ENCODE data around the gene RAB7A.
A peak's percentile ranks its signal among the peaks of the same experiment; 100 is the strongest.
"Not testable (repeated sequence)": the region's sequence is repeated elsewhere in the genome, so short reads cannot be mapped to it uniquely, and the experiment has no call there.

The RAB7A gene

DNA sequence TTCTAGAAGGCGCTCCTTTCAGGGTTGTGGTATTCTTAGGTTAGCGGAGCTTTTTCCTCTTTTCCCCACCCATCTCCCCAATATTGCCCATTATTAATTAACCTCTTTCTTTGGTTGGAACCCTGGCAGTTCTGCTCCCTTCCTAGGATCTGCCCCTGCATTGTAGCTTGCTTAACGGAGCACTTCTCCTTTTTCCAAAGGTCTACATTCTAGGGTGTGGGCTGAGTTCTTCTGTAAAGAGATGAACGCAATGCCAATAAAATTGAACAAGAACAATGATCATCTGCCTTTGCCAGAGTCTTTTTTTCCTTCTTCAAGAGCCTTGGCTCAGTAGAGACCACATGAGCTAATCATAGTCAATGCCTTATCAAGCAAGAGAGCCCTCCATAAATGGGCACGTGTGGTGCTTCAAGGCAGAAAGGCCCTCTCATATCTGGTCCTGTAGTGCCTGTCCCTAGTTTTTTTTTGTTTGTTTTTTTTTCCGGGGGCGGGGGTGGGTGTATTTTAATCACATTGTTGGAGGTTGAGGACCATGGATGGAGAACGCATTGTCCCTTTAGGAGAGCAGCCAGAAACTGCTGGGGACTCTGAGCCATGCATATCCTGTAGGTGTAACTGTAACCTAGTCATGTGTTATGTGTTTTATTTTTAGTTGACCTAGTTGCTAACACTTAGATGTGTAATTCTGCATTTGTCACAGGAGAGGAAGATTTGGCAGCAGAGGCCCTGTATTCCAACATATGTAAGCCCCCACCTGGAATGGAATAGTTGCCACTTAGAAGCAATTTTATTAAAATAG is 88.7 kb downstream of the RAB7A start:
- DNase-seq (ENCODE audit: extremely low read depth in 1 of 2, low read depth in 1 of 2), result no peak

DNA sequence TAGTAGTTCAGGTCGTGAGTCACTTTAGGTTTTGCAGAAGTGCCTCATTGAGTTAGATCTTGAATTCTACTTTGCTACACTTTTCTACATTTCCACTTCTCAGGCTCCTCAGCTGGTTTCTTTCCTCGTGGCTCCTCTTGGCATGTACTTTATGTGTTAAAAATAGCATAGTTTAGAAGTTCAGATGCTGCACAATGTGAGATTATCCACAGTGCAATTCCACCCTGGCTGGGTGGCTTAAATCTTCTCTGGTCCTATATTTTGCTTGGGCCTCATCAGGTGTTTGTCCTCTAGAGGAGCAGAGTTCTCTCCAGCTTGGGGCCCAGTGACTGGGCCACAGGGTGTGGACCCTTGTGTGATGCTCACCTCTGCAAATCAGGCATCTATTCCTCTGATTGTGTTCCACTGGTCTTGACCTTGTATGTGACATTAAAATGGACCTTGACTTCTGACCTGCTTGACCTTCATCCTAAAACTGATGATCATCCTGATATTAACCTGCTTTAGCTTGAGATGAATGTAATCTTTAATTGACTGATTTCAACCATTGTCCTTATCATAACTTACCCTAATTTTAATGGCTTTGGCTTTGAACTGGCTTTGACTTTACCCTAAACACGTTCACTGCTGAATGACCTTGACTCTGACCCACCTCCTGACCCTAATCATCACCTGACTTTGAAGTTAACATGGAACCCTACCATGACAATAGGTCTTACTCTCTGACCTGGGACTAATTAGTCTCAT is 89.5 kb downstream of the RAB7A start:
- DNase-seq (ENCODE audit: extremely low read depth in 1 of 2, low read depth in 1 of 2), result no peak

DNA sequence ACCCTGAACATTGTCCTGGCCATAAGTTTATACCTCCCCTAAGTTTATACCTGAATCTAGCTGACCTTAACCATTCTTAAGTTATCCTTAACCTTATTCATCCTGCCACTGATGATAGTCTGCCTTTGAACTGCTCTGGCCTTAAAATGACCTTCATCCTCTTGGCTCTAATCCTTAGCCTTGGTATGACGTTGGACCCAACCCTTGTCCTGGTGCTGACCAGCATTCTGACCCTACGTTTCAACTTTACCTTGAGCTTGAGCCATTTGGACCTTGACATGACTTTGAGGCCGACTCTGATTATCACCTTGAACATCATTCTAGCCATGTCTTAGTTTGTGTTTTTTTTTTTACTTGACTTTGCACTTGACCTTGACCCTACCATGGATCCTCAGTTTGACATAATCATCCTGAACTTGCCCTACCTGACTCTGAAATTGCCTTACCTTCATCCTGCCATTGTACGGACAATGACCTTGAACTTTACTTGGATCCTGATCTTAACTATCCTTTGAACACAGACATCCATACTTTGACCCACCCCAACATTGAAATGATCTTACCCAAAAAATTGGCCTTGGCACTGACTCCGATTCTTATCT is 92.3 kb downstream of the RAB7A start:
- no peak for DNase-seq (ENCODE audit: extremely low read depth in 1 of 2, low read depth in 1 of 2)

DNA sequence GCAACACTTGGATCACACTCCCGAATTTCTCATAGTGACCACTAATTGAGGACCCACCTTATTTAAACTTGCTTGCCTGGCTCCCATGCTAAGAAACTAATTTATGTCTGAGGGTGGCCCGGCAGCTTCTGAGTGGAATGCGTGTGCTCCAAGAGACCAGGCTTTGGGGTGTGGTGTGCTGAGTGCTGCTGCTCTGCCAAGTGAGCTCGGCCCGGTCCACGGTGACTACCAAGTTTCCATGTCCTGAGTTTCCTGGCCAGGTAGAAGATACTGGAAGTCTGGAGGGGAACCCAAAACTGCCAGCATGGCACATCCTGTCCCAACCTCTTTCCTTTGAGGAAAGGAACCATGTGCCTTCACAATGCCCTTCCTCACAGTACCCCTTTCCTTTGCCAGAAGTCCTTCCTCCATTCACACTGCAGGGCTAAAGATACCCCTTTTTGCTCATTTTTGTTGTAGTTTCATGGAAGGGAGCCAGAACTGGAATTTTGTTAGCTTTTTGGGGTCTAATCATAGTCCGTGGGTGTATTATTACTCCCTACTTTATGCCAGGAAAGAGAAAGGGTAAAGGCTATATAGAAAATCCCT is 94.4 kb downstream of the RAB7A start:
- DNase-seq (ENCODE audit: extremely low read depth in 1 of 2, low read depth in 1 of 2), result no peak

DNA sequence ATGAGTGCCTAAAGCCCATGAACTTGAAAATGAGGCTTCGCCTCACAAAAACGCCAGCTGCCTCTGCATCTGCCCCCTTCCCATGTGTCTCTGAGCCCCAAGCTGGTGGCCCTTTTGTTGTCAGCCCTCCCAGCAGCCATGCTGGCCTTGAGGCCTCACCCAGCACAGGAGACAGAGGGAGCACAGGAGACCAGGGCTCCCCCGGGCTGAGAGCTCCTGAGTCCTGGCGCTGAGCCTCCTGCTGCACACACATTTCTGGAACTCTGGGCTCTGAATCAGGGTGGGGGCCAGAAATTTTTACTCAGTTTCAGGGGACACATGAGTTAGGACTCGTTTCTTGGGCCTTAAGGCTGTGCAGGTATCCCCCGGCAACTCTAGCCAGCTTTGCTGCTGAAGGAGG is 97.0 kb downstream of the RAB7A start:
- DNase-seq (ENCODE audit: extremely low read depth in 1 of 2, low read depth in 1 of 2), result no peak

DNA sequence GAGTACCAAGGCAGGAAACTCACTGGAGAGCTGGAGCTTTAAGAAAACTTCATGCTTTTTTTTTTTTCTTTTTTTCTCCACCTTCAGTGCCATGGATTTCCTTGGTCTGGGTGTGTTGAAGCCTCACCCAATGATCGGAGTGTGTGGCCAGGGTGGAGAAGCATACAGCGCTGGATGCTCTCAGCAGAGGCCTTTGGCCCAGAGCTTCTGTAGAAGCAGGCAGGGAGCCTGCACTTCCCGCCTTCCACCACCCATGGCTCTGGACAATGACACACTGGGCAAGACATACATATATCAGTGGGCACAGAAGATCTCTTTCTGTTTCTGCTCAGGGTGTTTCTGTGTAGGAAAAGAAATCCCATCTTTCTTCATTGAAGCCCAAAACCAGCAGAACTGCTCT is 97.6 kb downstream of the RAB7A start:
- DNase-seq (ENCODE audit: extremely low read depth in 1 of 2, low read depth in 1 of 2), result no peak

DNA sequence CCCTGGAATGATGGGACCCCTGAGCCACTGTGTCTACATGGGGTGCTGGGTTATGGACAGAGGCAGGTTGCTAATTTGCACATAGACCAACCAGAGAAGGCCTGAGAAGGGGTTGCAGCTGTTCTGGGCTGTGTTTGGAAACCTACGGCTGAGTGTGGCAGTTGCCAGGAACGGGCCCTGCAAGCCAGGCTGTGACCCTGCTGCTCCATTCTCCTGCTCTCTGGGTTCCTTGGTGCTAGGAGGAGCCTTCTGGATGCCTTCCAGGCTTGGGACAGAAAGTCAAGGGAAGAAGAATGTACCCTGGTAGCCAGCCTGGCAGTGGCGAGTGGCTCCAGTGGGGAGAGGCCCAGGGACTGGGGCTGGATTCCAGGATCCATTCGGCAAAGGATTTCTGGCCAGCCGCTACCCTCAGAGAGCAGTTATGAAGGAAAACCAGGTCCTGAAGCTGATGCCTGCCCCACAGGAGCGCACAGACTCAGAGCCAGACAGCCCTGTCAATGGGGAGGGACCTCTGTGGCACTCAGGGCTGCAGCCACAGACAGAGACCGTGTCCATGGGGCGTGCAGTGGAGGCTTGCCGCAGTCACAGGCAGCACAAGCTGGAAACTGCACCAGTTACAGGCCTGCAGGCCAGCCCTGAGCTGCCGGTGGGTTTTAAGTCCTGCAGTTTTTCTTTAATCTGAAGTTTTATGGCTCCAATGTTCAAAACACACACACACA is 98.3 kb downstream of the RAB7A start:
- no peak for DNase-seq (ENCODE audit: extremely low read depth in 1 of 2, low read depth in 1 of 2)

DNA sequence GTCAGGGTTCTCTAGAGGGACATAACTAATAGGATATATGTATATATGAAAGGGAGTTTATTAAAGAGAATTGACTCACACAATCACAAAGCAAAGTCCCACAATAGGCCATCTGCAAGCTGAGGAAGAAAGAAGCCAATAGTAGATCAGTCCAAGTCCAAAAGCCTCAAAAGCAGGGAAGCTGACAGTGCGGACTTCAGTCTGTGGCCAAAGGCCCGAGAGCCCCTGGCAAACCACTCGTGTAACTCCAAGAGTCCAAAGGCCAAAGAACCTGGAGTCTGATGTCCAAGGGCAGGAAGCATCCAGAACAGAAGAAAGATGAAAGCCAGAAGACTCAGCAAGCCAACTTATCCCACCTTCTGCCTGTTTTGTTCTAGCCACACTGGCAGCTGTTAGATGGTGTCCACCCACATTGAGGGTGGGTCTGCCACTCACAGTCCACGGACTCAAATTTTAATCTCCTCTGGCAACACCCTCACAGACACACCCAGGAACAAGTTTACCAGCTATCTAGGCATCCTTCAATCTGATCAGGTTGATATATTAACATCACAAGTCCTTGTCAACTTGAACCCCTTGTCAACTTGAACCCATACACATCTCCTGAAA is 99.2 kb downstream of the RAB7A start:
- DNase-seq (ENCODE audit: extremely low read depth in 1 of 2, low read depth in 1 of 2), result no peak

DNA sequence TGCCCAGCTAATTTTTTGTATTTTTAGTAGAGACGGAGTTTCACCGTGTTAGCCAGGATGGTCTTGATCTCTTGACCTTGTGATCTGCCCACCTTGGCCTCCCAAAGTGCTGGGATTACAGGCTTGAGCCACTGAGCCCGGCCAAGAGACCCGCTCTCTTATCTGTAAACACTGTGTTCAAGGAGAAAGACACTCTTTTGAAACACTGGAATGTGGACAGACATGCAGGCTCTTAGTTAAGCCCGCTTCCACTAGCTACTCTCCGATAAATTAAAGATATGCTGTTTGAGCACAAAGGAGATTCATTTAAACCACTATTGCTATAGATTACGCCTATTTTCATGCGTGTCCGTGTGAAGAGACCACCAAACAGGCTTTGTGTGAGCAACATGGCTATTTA is 103.1 kb downstream of the RAB7A start:
- DNase-seq (ENCODE audit: extremely low read depth in 1 of 2, low read depth in 1 of 2), result not testable (repeated sequence)

DNA sequence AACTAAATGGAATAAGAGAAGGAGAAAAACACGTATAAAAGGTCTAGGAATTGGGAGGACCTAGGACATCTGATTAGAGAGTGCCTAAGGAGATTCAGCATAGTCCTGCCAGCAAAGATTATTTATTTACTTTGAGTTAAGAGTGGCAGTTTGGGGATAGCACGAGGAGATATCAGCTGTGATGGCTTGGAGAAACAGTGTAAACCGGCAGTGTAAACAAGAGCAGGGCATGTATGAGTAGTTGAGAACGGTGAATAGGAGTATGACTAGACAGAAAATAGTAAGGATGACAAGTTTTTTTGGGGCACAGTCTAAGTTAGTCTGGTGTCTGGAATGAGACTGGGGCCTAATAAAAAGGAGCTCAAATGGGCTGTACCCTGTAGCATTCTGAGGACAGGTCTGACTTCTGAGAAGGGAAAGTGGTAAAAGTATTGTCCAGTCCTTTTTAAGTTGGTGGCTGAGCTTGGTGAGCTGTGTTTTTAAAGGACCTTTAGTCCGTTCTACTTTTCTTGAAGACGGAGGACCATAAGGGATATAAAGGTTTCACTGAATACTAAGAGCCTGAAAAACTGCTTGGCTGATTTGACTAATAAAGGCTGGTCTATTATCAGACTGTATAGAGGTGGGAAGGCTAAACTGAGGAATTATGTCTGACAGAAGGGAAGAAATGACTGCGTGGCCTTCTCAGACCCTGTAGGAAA is 104.1 kb downstream of the RAB7A start:
- DNase-seq (ENCODE audit: extremely low read depth in 1 of 2, low read depth in 1 of 2), result not testable (repeated sequence)

DNA sequence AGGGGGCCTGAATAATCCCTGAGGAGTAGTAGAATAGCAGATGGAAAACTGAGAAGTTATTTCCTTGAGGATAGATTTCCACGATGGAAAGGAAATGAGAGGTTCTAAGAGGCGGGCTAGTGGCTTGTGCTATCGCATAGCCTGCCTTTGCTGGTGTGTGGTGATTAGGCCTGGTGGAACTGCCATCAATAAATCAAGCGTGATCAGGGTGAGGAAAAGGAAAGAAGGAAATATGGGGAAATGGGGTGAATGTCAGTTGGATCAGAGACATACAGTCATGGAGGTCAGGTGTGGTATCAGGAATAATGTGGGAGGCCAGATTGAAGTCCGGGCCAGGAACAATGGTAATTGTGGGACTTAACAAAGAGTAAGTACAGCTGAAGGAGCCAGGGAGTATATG is 104.8 kb downstream of the RAB7A start:
- not testable (repeated sequence) for DNase-seq (ENCODE audit: extremely low read depth in 1 of 2, low read depth in 1 of 2)

DNA sequence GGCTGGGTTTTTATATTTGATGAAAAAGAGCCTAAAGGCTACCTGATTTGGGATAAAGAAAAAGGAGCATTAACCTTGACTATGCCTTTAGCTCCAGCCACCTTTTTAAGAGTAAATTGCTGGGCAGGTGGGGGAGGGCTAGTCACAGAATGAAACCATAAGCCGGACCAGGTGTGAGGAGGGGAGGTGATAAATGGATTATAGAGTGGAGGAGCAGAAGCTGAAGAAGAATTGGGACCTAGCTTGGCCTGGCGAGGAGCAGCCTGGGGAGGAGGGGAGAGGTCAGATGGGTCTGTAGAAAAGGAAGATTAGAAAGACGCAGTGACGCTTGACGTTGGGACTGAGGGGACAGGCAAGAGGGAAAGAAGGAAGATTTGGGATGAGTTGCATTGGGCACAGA is 107.0 kb downstream of the RAB7A start:
- DNase-seq (ENCODE audit: extremely low read depth in 1 of 2, low read depth in 1 of 2), result not testable (repeated sequence)

DNA sequence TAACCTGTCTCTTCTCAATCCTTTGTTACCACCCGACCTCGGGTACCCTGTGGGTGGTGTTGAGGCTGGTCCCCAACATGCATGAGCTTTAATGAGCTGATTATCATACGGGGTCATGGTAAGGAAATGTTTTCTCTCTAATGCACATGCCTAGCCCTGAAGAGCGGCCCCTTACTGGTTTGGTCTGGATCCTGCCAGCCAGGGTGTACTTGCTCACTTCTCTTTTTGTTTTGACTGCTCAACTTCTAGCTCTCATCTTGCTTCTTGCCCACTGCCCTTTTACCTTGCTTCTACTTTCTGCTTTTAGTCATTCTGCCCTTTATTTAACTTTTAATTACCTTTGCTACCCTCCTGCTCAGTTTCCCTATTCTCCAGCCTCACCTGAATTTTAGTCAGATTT is 109.1 kb downstream of the RAB7A start:
- DNase-seq (ENCODE audit: extremely low read depth in 1 of 2, low read depth in 1 of 2), result no peak

DNA sequence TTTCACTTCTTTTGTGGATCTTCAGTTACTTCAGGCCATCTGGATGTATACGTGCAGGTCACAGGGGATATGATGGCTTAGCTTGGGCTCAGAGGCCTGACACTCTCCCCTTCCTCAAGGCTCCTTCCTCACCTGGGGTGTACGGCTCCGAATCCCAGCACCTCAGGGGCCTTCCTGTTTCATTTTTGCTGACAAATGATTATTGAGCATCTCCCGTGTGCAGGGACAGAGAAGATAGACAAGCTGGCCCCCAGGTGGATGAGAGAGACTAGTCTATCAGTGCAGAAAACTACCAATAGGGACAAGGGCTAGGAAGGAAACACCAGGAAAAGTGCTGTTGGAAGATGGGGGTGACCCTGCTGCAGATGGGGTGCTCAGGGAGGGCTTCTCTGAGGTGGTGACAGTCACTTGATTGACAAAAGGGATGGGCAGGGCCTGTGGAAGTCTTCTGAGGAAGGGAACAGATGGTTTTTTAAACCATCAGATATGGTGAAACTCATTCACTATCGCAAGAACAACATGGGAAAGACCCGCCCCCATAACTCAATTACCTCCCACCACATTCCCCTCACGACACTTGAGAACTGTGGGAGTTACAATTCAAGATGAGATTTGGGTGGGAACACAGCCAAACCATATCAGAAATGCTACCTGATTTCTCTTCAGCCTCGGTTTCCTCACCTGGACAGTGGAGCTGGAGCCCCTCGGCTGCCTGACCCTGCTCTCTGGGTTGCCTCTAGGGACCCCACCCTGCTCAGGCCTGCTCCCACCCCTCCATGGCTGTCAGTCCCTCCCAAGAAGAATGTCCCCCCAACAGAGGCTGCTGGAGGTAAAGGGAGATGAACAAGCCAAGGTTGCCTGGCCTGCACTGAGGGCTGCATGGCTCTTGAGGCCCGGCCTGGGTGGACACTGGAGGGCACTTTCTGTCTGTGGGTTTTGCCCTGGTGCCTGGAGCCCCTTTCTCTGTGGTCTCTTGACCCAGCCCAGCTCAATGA is 116.2 kb downstream of the RAB7A start:
- DNase-seq (ENCODE audit: extremely low read depth in 1 of 2, low read depth in 1 of 2), result no peak

DNA sequence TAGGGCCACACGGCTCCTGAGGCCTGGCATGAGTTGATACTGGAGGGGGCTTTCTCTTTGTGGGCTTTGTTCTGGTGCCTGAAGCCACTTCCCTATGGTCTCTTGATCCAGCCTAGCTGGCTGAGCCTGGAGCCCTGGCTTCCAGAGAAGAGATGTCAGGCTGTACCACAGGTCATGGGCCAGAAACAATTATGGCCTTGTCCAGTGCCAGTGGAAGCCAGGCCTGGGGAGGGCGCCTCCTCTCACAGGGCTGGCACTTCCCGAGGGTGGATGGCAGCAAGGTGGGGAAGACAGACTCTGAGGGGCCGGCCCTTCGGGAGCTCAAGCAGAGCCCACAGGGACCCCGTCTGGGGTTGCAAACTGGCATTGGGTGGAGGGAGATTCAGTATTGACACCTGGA is 118.5 kb downstream of the RAB7A start:
- no peak for DNase-seq (ENCODE audit: extremely low read depth in 1 of 2, low read depth in 1 of 2)

DNA sequence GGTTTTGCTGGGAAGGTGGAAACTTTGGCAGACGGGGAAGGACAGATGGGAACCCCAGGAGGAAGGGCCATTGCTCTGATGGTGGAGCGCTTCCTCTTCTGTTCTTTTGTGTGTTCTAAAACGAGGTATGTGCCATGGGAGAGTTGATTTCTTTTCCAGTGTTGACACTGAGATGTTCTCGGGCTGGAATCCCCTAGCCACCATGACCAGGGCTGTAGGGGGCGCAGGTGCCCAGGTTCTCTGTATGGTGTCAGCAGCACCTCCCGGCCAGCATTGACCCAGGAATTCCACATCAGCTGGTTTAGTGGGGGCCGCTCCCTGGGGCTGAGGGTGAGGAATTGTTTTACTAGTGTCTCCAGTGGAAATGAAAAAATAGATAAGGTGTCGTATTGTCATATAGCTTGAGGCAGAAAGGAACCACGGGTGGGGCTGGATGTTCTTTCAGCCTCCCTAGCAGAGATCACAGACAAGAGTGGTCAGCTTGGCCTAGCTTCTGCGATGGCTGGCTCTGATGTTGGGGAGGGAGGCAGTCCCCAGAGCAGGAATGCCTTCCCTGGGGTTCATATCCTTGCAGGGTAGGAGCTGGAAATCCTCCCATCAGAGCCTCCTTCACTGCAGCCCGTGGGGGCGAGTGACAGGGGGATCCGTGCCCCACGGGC is 119.3 kb downstream of the RAB7A start:
- DNase-seq (ENCODE audit: extremely low read depth in 1 of 2, low read depth in 1 of 2), result no peak

DNA sequence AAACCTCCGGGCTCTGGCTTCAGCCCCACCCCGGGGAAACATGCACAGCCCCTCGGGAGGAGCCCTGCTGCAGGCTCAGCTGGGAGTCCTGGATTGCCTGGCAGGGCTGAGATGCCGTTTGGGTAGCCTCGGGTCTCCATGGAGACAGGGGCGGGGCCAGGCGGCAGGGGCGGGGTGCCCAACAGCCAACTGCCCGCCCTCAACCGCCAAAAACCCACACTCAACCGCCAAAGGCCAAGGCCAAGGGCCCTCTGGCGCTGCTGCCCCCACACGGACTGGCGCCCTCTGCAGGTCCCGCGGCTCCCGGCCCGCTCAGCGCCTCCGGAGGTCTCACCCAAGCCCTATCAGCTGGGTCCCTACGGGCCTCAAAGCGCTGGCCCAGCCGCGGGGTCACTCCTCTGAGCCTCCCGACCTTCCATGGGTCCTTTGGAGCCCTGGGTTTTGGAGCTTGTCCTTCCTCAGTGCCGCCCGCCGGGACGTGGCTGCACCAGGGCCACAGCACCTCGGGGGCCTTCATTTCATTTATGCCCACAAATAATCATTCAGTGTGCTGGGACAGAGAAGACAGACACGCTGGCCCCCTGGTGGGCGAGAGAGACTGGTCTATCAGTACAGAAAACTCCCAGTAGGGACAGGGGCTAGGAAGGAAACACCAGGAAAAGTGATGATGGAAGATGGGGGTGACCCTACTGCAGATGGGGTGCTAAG is 119.9 kb downstream of the RAB7A start:
- DNase-seq (ENCODE audit: extremely low read depth in 1 of 2, low read depth in 1 of 2), result peak; percentile 80 to 84

DNA sequence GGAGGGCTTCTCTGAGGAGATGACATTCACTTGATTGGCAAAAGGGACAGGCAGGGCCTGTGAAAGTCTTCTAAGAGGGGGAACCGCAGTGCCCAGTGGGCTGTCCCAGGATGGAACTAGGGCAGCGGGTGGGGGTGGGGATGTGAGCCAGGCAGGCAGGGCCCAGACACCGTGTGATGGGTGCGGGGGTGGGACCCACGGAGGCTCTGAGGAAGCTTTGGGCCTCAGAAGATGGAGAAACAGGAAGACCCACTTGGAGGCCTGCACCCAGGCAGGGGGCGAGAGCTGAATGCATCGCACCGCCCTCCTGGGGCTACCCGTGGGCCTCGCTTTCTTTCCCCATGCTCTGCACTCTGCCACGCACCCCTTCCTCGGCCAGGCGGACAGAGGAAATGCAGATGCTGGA is 120.5 kb downstream of the RAB7A start:
- peak; percentile 2 to 5 for DNase-seq (ENCODE audit: extremely low read depth in 1 of 2, low read depth in 1 of 2)

Data from stimulated activated CD8-positive, alpha-beta memory T cell treated with anti-CD3 and anti-CD28 coated beads, Interleukin-7, amount 100 ng/mL, for 48 hours (primary cell).